Measurements from ENCODE around the gene ATXN7L2.
"Not testable (repeated sequence)": the region's sequence is repeated elsewhere in the genome, so short reads cannot be mapped to it uniquely, and the experiment has no call there.

The ATXN7L2 gene

GRCh38 chr1:109473284-109474057 lies 10.2 kb upstream of the ATXN7L2 start:
- DNase-seq; in situ Hi-C loops (cut with HindIII; ENCODE audit: low pct_ligation_motif_present, low pct_unique_long_range_greater_than_20kb, low sequenced_read_pairs): not testable (repeated sequence)

DNA sequence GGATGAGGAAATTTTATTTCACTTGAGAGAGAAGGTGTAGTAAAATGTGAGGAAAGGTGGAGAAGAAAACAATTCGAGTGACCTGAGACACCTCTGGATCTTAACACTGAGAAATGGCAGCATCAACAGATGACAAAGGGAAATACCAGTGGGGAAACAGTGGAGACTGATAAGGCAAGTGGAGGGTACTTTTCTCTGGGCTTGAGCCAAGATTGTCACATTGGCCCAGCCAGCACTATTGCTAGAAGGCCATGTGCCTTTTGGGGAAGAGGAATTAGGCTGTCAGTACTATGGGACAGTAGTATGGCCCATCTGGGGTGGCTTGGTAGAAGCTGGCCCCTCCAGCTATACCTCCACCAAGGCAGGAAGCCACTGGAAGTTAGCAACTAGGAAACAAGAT lies 9.0 kb upstream of the ATXN7L2 start:
- in situ Hi-C loops (cut with HindIII; ENCODE audit: low pct_ligation_motif_present, low pct_unique_long_range_greater_than_20kb, low sequenced_read_pairs), result no loop called here
- DNase-seq, result no peak

- in situ Hi-C loops (cut with HindIII; ENCODE audit: low pct_ligation_motif_present, low pct_unique_long_range_greater_than_20kb, low sequenced_read_pairs), result no loop called here
- DNase-seq, result no peak
These were observed 8.4 kb upstream of the ATXN7L2 start for GRCh38 chr1:109475261-109475660.

DNA sequence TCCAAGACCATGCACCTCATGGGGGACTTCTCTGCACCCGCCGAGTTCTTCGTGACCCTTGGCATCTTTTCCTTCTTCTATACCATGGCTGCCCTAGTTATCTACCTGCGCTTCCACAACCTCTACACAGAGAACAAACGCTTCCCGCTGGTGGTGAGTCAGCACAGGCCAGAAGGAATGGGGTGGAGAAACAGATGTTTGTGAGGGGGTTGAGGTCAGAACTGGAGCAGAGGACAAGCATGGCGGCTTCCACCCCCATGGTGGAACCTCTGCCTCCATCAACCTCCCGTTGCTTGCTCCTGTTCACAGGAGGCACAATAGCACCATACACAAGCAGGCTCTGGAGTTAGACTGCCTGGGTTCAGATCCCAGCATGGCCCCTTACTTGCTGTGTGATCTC lies 6.9 kb upstream of the ATXN7L2 start:
- no peak for DNase-seq
- in situ Hi-C loops (cut with HindIII; ENCODE audit: low pct_ligation_motif_present, low pct_unique_long_range_greater_than_20kb, low sequenced_read_pairs), result no loop called here

DNA sequence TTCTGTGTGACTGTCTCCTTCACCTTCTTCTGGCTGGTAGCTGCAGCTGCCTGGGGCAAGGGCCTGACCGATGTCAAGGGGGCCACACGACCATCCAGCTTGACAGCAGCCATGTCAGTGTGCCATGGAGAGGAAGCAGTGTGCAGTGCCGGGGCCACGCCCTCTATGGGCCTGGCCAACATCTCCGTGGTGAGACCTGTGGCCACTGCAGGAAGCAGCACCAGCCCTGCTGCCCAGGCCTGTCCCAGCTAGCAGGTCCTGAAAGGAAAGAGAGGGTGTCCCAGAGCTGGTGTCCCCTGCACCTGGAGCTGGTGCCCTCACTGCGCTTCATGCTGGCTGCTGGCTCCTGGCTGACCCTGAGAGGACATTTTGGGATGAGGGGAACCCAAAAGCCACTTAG lies 5.9 kb upstream of the ATXN7L2 start:
- in situ Hi-C loops (cut with HindIII; ENCODE audit: low pct_ligation_motif_present, low pct_unique_long_range_greater_than_20kb, low sequenced_read_pairs), result no loop called here
- DNase-seq, result no peak

DNA sequence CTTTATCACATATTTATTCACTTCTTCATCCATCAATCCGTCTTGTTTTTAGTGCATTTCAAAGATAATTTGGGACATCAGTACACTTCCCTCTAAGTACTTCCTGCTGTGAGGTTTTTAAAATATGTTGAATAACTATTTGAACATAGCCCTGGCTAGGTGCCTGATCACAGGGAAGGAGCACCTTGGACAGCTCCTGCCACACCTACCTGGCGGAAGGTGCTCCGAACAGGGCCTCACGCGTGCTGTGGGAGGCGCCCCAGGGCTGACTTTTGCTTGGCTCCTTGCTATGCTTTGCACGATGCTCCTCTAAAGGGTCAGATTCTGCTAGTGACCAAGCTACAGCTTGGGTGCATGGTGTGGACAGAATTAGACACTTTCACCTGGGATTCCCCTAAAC lies 4.9 kb upstream of the ATXN7L2 start:
- in situ Hi-C loops (cut with HindIII; ENCODE audit: low pct_ligation_motif_present, low pct_unique_long_range_greater_than_20kb, low sequenced_read_pairs), result no loop called here

DNA sequence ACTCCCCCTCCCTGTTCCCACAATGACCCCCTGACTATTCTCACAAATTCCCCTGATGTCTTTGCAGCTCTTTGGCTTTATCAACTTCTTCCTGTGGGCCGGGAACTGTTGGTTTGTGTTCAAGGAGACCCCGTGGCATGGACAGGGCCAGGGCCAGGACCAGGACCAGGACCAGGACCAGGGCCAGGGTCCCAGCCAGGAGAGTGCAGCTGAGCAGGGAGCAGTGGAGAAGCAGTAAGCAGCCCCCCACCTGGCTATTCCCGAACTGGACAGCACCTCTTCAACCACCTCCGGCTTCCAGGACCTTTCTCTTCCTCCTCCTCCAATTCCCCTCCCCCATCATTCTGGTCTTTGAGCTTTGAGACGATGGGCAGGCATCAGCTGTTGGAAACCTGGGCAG lies 4.4 kb upstream of the ATXN7L2 start:
- in situ Hi-C loops (cut with HindIII; ENCODE audit: low pct_ligation_motif_present, low pct_unique_long_range_greater_than_20kb, low sequenced_read_pairs), result no loop called here
- DNase-seq, result no peak

More for the DNA sequence above, 4.9 kb upstream of the ATXN7L2 start:
- DNase-seq, result peak; percentile 6

GRCh38 chr1:109479901-109480300 lies 3.8 kb upstream of the ATXN7L2 start:
- in situ Hi-C loops (cut with HindIII; ENCODE audit: low pct_ligation_motif_present, low pct_unique_long_range_greater_than_20kb, low sequenced_read_pairs), result no loop called here
- no peak for DNase-seq

GRCh38 chr1:109481646-109482045 lies 2.1 kb upstream of the ATXN7L2 start:
- in situ Hi-C loops (cut with HindIII; ENCODE audit: low pct_ligation_motif_present, low pct_unique_long_range_greater_than_20kb, low sequenced_read_pairs), result no loop called here
- no peak for DNase-seq

DNA sequence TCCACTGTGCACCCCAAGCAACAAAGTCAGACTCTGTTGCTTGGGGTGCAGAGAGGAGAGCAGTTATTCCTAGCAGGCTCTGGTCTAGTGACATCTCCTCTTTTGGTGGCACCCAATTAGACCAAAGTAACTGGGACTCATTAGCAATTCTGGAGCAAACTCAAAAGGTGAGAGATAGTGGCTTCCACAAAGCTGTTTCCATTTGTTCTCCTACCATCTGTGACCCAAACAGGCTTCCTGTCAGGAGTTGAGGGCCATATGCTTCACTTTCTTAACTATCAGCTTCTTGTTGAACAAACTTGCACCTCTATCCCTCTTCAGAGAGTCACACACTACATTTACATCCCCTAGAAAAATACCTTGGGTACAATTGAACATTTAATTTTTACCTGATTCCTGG lies 1.5 kb upstream of the ATXN7L2 start:
- DNase-seq, result no peak
- in situ Hi-C loops (cut with HindIII; ENCODE audit: low pct_ligation_motif_present, low pct_unique_long_range_greater_than_20kb, low sequenced_read_pairs), result no loop called here

DNA sequence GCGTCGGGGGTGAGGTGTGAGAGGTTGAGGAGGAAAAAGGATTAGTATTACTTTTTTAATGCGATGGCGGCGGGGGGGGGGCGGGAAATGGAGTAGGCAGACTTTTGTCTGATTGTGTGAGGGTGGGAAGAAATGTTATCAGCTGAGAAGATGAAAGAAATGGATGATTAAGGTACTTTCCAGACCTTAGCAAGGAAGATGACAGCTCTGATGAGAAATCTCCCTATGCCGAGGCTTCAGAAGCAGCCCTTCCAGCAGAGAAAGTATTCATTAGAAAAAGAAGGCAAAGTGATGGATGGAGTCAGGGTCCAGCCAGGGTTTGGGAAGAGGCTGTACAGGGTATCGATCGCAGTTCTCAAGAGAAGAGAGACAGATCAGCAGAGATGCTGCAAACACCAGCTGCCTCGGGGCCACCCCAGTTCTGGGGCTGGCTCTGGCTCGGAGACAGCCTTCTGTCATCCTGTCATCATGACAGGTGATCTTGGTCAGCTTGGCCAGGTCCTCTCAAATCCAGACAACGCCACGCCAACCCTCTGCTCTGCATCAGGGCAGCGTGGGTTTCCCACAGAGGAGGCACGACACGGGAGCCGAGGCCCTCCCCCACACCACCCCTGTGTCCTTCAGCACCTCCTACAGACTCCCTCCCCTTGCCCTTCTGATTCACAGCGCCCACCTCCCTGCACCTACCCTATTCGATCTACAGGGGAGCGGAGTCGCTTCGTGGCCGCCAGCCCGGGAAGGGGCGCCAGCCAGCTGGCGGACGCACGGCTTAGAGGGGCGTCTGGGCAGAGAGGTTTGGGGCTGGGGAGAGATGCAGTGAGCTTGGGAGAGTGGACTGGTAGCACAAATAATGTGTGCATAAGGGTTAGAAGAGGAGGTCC lies 674 bp upstream of the ATXN7L2 start:
- in situ Hi-C loops (cut with HindIII; ENCODE audit: low pct_ligation_motif_present, low pct_unique_long_range_greater_than_20kb, low sequenced_read_pairs), result no loop called here

DNA sequence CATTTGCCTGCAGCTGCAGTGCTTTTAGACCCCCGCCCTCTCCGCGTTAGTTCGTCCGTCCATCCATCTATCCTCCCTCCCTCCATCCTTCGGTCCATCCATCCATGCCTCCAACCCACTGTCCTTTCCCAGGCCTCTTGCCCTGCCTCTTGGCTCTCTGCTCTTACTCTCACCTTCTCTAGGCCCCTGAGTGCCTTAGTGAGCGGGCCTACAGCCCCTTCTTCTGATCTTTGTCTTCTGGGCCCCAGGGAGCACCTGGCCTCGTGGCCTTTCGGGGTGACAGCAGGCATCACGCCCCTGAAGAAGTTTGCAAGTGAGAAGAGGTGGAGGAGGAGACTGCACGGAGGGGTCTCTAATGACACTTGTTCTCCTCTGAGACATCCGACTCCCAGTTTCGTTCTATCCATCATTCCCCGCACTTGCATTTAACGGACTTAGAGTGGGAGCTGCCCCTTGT lies 842 bp downstream of the ATXN7L2 start:
- no peak for DNase-seq
- in situ Hi-C loops (cut with HindIII; ENCODE audit: low pct_ligation_motif_present, low pct_unique_long_range_greater_than_20kb, low sequenced_read_pairs), result no loop called here

More for the DNA sequence above, 674 bp upstream of the ATXN7L2 start:
- no peak for DNase-seq

- in situ Hi-C loops (cut with HindIII; ENCODE audit: low pct_ligation_motif_present, low pct_unique_long_range_greater_than_20kb, low sequenced_read_pairs), result no loop called here
- DNase-seq, result no peak
These were observed 1.3 kb downstream of the ATXN7L2 start for GRCh38 chr1:109485001-109485400.

DNA sequence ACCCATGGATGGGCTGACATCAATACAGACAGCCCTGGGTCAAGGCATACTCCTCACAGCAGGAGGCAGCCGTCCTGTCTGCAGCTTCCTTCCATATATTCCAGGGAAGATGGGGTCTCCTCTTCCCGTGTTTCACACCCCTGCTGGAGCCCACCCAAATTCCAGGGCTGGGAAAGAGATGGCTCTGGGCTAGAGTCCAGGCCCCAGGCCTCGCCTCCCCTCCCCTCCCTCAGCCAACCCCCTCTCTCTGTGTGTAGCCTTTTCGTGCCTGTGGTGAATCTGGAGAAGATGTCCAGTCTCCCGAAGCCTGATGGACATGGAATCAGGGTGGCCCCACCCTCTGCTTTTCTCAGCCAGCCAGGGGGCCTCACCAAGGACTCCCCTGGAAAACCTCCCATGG lies 3.6 kb downstream of the ATXN7L2 start:
- in situ Hi-C loops (cut with HindIII; ENCODE audit: low pct_ligation_motif_present, low pct_unique_long_range_greater_than_20kb, low sequenced_read_pairs), result no loop called here
- no peak for DNase-seq

- no peak for DNase-seq
- in situ Hi-C loops (cut with HindIII; ENCODE audit: low pct_ligation_motif_present, low pct_unique_long_range_greater_than_20kb, low sequenced_read_pairs), result no loop called here
These were observed 4.5 kb downstream of the ATXN7L2 start for GRCh38 chr1:109488201-109488600.

DNA sequence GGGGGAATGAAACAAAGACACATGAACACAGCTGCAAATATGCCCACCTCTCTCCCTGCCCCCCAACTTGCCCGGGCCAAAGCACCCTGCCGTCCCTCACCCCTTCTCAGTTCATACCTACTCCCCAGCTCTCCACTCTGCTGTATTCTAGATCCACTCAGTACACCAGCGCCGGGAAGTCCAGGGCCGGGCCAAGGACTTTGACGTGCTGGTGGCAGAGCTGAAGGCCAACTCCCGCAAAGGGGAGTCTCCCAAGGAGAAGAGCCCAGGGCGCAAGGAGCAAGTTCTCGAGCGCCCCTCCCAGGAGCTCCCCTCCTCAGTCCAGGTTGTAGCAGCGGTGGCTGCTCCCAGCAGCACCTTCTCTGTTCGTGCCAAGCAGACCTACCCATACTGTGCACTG lies 5.0 kb downstream of the ATXN7L2 start:
- no peak for DNase-seq
- in situ Hi-C loops (cut with HindIII; ENCODE audit: low pct_ligation_motif_present, low pct_unique_long_range_greater_than_20kb, low sequenced_read_pairs), result no loop called here

GRCh38 chr1:109490029-109490933 lies 6.6 kb downstream of the ATXN7L2 start:
- DNase-seq, result peak; percentile 59
- in situ Hi-C loops (cut with HindIII; ENCODE audit: low pct_ligation_motif_present, low pct_unique_long_range_greater_than_20kb, low sequenced_read_pairs), result no loop called here

DNA sequence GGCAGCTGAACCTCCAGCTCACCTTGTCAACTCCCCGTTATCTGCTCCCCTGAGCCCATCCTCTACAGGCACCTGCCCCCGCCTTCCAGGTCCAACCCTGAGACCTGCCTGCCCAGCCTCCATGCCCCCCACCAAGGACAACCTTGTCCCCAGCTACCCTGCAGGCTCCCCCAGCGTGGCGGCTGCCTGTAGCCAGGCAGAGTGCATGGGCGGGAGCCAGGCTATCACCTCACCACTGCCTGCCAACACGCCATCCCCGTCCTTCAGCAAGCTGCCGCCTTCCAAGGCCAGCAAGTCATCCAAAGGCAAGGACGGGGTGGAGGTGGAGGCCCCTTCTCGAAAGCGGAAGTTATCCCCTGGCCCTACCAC lies 7.2 kb downstream of the ATXN7L2 start:
- in situ Hi-C loops (cut with HindIII; ENCODE audit: low pct_ligation_motif_present, low pct_unique_long_range_greater_than_20kb, low sequenced_read_pairs), result no loop called here
- DNase-seq, result no peak

GRCh38 chr1:109491372-109491771 lies 7.7 kb downstream of the ATXN7L2 start:
- DNase-seq, result no peak
- in situ Hi-C loops (cut with HindIII; ENCODE audit: low pct_ligation_motif_present, low pct_unique_long_range_greater_than_20kb, low sequenced_read_pairs), result no loop called here
